Measurements from ENCODE around the gene UMAD1. TPM values are rescaled to one million over a fixed set of nuclear protein-coding genes. Genes with fewer than 3 reads are reported as not detected.
"Not testable (repeated sequence)": the region's sequence is repeated elsewhere in the genome, so short reads cannot be mapped to it uniquely, and the experiment has no call there.

Gene UMAD1
- total RNA-seq, 8 experiments from 2014 or later, result 7.8 to 19.1 (median 12.5) TPM

DNA sequence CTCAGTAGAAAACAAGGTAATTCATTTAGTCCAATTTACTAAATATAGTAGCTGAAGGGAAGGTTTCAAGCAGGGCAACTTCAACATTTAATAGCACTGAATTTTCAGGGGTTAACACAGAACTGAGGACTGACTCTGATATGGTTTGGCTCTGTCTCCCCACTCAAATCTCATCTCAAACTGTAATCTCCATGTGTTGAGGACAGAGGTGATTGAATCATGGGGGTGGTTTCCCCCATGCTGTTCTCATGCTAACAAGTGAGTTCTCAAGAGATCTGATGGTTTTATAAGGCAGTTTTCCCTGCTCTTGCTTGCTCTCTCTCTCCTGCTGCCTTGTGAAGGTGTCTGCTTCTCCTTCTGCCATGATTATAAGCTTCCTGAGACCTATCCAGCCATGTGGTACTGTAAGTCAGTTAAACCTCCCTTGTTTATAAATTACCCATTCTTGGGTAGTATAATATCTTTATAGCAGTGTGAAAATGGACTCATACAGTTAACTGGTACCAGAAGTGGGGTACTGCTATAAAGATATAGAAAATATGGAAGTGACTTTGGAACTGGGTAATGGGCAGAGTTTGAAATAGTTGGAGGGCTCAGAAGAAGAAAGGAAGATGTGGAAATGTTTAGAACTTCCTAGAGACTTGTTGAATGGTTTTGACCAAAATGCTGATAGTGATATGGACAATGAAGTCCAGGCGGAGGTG, 9.8 kb upstream of the UMAD1 start:
- Histone ChIP-seq H3K4me1 (replicated peaks in 1 of 2) (no peaks in the 10 kb centered on the region), H3K4me3 (no peak overlapping the region), H3K27ac (no peak overlapping the region)
- in situ Hi-C loops (cut with MboI; ENCODE audit: low pct_unique_long_range_greater_than_20kb in 2 of 9, low sequenced_read_pairs in 9 of 9, unreplicated experiment in 9 of 9), result no loop called here
- 64 to 100% (median 86%) methylated on average over 1 of the region's 1 CpG; no CpG with 5 or more reads in 5 of the 10 experiments for WGBS, 10 experiments
- no peak for ATAC-seq (replicated peaks in 6 of 8)

DNA sequence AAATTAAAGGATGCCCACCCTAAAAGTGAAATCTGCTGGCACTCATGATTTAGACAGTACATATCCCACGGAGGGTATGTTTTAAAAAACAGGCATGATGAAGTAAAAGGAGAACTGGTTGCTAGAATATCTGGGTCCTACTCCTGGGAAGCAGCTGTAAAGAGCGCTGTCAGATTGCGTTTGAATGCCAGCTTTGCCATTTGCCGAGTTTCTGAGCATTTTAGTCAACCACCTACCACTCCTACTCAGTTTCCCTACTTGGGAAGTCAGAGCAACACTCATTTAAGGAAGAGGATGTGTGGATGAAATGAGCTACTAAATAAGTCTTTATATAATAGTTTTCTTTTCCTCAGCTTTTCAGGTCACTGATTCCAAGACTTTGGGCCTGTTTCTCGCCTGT, 1.1 kb upstream of the UMAD1 start:
- peaks cover 11 to 14% of the 10 kb centered on the region in 2 donors for H3K4me1 ChIP-seq (replicated peaks in 1 of 2)
- no peak for ATAC-seq (replicated peaks in 6 of 8)
- H3K4me3 ChIP-seq, result peak overlapping the region; percentile 53 to 82 (median 59)
- in situ Hi-C loops (cut with MboI; ENCODE audit: low pct_unique_long_range_greater_than_20kb in 2 of 9, low sequenced_read_pairs in 9 of 9, unreplicated experiment in 9 of 9), result no loop called here
- WGBS, 10 experiments, result 0 to 34% (median 17%) methylated on average over 1 to 5 of the region's 5 CpGs; no CpG with 5 or more reads in 1 of the 10 experiments
- H3K27ac ChIP-seq, result no peak overlapping the region

DNA sequence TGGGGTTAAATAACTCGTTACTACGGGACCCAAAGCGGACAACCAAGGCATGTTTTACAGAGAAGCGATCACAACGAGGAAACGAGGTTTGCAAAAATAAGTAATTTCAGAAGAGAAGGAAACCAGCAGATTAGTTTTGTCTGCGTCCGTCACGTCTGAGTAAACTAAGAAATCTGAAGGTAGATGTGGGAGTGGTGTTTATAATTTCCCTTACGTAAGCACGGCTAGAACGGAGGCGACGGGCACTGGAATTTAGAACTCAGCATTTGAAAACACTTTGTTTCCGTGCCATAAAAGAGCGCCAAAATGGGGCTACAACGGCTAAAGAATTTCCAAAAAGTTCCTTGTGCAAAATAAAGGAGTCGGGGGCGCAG, 718 bp upstream of the UMAD1 start:
- peak in 3 of 8 experiments; percentile 0 to 4 (median 3) for ATAC-seq (replicated peaks in 6 of 8)
- H3K4me1 ChIP-seq (replicated peaks in 1 of 2), result peaks cover 11 to 14% of the 10 kb centered on the region in 2 donors
- H3K27ac ChIP-seq, result peak overlapping the region; percentile 7 to 56
- 0 to 12% (median 0%) methylated on average over 4 to 14 of the region's 19 CpGs for WGBS, 10 experiments
- peak overlapping the region; percentile 53 to 82 (median 59) for H3K4me3 ChIP-seq
- in situ Hi-C loops (cut with MboI; ENCODE audit: low pct_unique_long_range_greater_than_20kb in 2 of 9, low sequenced_read_pairs in 9 of 9, unreplicated experiment in 9 of 9), result no loop called here

DNA sequence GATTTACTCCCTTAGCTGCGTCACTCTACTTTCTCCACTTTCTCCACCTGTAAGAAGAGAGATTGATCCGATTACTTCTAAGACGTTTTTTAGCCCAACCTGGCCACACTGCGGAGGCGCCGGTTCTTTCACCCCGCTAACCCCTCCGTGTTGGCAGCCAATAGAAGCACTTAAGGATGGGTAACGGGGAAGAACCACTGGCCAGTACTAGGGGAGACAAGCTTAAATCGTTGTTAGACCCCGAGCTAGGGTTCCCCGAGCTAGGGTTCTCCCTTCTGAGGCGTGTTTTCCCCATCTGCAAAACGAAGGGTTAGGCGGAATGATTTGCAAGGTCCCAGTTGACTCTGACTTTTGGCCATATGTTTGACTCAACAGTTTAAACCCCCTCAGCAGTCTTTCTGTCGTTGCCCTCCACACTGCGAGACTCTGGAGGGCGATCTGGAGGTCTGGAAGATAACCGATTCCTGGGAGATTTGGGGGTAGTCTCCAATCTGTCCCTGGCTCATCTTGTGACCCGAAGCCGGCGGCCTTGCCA, 644 bp downstream of the UMAD1 start:
- Histone ChIP-seq H3K4me1 (replicated peaks in 1 of 2) (peaks cover 11 to 14% of the 10 kb centered on the region in 2 donors), H3K27ac (peak overlapping the region in 1 of 2 donors; percentile 71), H3K4me3 (peak overlapping the region; percentile 53 to 82 (median 59))
- ATAC-seq (replicated peaks in 6 of 8), result peak in 2 of 8 experiments; percentile 1 to 2
- in situ Hi-C loops (cut with MboI; ENCODE audit: low pct_unique_long_range_greater_than_20kb in 2 of 9, low sequenced_read_pairs in 9 of 9, unreplicated experiment in 9 of 9), result no loop called here
- WGBS, 10 experiments, result 0 to 40% (median 1%) methylated on average over 1 to 15 of the region's 22 CpGs; no CpG with 5 or more reads in 1 of the 10 experiments

- H3K4me1 ChIP-seq (replicated peaks in 1 of 2), result peaks cover 11 to 14% of the 10 kb centered on the region in 2 donors
- in situ Hi-C loops (cut with MboI; ENCODE audit: low pct_unique_long_range_greater_than_20kb in 2 of 9, low sequenced_read_pairs in 9 of 9, unreplicated experiment in 9 of 9), result no loop called here
- no peak overlapping the region for H3K27ac ChIP-seq
- peak overlapping the region in 4 of 5 donors; percentile 53 to 82 (median 68) for H3K4me3 ChIP-seq
- ATAC-seq (replicated peaks in 6 of 8), result no peak
- WGBS, 10 experiments, result 41 to 100% (median 91%) methylated on average over 1 to 6 of the region's 6 CpGs; no CpG with 5 or more reads in 1 of the 10 experiments
Observed at GRCh38 chr7:7642081-7642480, 1.5 kb downstream of the UMAD1 start.

GRCh38 chr7:7647495-7648036, 7.0 kb downstream of the UMAD1 start:
- WGBS, 10 experiments, result 20 to 100% (median 81%) methylated on average over 1 to 6 of the region's 6 CpGs
- Histone ChIP-seq H3K27ac (no peak overlapping the region), H3K4me1 (replicated peaks in 1 of 2) (no peaks in the 10 kb centered on the region), H3K4me3 (no peak overlapping the region)
- ATAC-seq (replicated peaks in 6 of 8), result no peak
- in situ Hi-C loops (cut with MboI; ENCODE audit: low pct_unique_long_range_greater_than_20kb in 2 of 9, low sequenced_read_pairs in 9 of 9, unreplicated experiment in 9 of 9), result no loop called here

GRCh38 chr7:7650682-7651206, 10.2 kb downstream of the UMAD1 start:
- in situ Hi-C loops (cut with MboI; ENCODE audit: low pct_unique_long_range_greater_than_20kb in 2 of 9, low sequenced_read_pairs in 9 of 9, unreplicated experiment in 9 of 9), result no loop called here
- Histone ChIP-seq H3K4me1 (replicated peaks in 1 of 2) (no peaks in the 10 kb centered on the region), H3K27ac (no peak overlapping the region), H3K4me3 (no peak overlapping the region)
- ATAC-seq (replicated peaks in 6 of 8), result no peak
- WGBS, 10 experiments, result 67 to 100% (median 100%) methylated on average over 1 to 2 of the region's 2 CpGs; no CpG with 5 or more reads in 3 of the 10 experiments

GRCh38 chr7:7651479-7651878, 10.9 kb downstream of the UMAD1 start:
- no peak for ATAC-seq (replicated peaks in 6 of 8)
- Histone ChIP-seq H3K27ac (no peak overlapping the region), H3K4me3 (no peak overlapping the region), H3K4me1 (replicated peaks in 1 of 2) (no peaks in the 10 kb centered on the region)
- WGBS, 10 experiments, result 43 to 100% (median 75%) methylated on average over 1 to 3 of the region's 3 CpGs
- in situ Hi-C loops (cut with MboI; ENCODE audit: low pct_unique_long_range_greater_than_20kb in 2 of 9, low sequenced_read_pairs in 9 of 9, unreplicated experiment in 9 of 9), result no loop called here

DNA sequence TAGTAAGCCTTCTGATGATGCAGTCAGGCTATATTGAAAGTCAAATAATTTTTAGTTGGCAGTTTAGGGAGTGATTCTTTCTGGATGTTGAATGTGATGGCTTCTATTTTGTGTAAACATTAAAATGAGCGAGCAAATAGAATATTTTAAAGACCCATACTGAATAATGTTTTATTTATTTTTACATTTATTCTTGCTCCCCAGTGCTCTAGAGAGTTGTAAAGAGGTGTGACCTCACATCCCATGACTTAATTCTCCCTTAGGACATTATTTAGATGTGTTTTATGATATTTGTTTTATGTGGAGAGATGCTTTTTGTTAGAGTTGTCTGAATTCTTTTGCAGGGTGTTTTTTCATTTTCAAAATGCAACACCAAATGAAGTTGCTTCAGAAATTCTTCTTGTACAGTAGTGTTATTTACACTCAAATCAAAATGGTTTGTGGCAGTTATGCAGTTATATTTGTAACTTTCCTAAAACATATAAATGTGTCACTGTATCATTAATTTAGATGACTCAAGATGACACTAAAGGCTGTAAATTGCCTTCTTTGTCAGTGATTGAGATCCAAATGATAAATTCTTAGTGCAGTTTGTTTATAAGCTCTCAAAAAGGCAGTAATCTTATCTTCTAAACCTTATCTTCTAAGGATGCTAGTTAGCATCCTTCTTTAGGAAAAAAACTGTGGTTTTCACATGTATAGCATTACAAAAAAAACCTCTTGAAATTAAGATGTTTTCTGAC, 12.4 kb downstream of the UMAD1 start:
- ATAC-seq (replicated peaks in 6 of 8), result peak in 3 of 8 experiments; percentile 34 to 79 (median 37)
- Histone ChIP-seq H3K27ac (no peak overlapping the region), H3K4me3 (no peak overlapping the region), H3K4me1 (replicated peaks in 1 of 2) (no peaks in the 10 kb centered on the region)
- WGBS, 10 experiments, result 50 to 100% (median 78%) methylated on average over 1 of the region's 1 CpG; no CpG with 5 or more reads in 2 of the 10 experiments
- in situ Hi-C loops (cut with MboI; ENCODE audit: low pct_unique_long_range_greater_than_20kb in 2 of 9, low sequenced_read_pairs in 9 of 9, unreplicated experiment in 9 of 9), result no loop called here

DNA sequence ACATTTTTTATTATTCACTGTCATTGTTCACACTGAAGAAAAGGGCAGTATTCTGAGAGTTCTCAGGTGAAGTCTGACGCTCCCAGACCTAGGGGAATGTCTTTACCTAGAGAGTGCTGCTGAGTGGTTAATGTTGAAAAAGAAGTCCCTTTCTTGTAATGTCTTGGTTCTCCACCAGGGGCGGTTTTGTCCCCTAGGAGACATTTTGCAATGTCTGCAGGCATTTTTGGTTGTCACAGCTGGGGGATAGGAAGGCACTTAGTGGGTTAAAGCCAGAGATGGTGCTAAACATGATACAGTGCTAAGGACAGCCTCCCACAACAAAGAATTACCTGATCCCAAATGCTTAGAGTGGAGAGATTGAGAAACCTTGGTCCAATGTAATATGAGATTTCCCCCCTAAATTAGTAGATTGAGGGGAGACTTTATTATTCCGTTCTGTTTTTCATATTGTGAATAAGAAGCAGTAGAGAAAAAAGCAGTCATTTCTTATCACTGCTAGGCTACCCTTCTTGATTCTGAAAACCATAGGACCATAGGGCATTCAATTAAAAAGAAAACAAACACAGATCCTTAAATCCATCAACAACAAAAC, 13.1 kb downstream of the UMAD1 start:
- in situ Hi-C loops (cut with MboI; ENCODE audit: low pct_unique_long_range_greater_than_20kb in 2 of 9, low sequenced_read_pairs in 9 of 9, unreplicated experiment in 9 of 9), result no loop called here
- H3K4me3 ChIP-seq, result no peak overlapping the region
- 43 to 100% (median 81%) methylated on average over 1 to 3 of the region's 3 CpGs; no CpG with 5 or more reads in 2 of the 10 experiments for WGBS, 10 experiments
- no peak overlapping the region for H3K27ac ChIP-seq
- peak in 3 of 8 experiments; percentile 16 to 20 (median 20) for ATAC-seq (replicated peaks in 6 of 8)
- H3K4me1 ChIP-seq (replicated peaks in 1 of 2), result no peaks in the 10 kb centered on the region

GRCh38 chr7:7654964-7655715, 14.6 kb downstream of the UMAD1 start:
- in situ Hi-C loops (cut with MboI; ENCODE audit: low pct_unique_long_range_greater_than_20kb in 2 of 9, low sequenced_read_pairs in 9 of 9, unreplicated experiment in 9 of 9), result no loop called here
- Histone ChIP-seq H3K4me3 (no peak overlapping the region), H3K4me1 (replicated peaks in 1 of 2) (no peaks in the 10 kb centered on the region), H3K27ac (no peak overlapping the region)
- ATAC-seq (replicated peaks in 6 of 8), result peak in 1 of 8 experiments; percentile 44
- WGBS, 10 experiments, result 80 to 100% (median 91%) methylated on average over 1 to 4 of the region's 4 CpGs

- in situ Hi-C loops (cut with MboI; ENCODE audit: low pct_unique_long_range_greater_than_20kb in 2 of 9, low sequenced_read_pairs in 9 of 9, unreplicated experiment in 9 of 9); H3K4me1 ChIP-seq (replicated peaks in 1 of 2); ATAC-seq (replicated peaks in 6 of 8); H3K27ac ChIP-seq; H3K4me3 ChIP-seq: not testable (repeated sequence)
- WGBS, 10 experiments, result 69 to 100% (median 96%) methylated on average over 1 to 3 of the region's 3 CpGs; no CpG with 5 or more reads in 5 of the 10 experiments
Observed at GRCh38 chr7:7656459-7656858, 15.9 kb downstream of the UMAD1 start.
